GM21447 (cell line): ENCODE measurements around the gene EPO.
A peak's percentile ranks its signal among the peaks of the same experiment; 100 is the strongest.

ENCODE experiments used
- ATAC-seq: cut with Tn5 transposase; IDR thresholded peaks from one replicate; pipeline ENCODE4 v1.9.1; 2021; ENCODE audit not compliant: unreplicated experiment

The EPO gene

DNA sequence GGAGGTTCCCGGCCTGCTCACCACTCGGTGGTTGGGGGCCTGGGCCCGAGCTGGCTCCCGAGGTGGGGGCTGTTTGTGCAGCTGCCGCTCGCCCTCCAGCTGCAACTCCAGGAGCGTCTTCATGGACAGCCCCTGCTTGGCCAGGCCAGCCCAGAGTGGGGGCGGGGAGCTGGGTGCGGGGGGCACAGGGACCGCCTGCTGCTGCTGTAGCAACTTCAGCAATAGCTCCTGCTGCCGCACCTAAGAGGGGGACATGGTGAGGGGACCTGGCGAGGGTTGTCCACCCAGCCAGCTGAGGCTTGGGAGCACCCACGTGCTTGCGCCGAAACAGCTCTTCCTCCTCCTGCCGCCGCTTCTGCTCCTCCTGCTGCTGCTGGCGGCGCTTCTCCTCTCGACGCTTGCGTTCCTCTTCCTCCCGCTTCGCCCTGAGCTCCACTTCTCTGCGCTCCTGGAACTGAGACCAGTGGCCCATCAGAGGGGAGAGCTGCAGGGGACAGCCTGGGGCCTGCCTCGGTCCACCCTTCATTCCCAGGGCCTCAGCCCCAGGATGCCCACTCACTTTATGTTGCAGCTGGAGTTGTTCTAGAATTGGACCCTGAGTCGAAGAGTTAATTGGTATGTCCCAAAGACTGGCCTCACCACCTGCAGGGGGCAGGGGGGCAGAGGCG lies 37.1 kb upstream of the EPO start:
- no peak for ATAC-seq

DNA sequence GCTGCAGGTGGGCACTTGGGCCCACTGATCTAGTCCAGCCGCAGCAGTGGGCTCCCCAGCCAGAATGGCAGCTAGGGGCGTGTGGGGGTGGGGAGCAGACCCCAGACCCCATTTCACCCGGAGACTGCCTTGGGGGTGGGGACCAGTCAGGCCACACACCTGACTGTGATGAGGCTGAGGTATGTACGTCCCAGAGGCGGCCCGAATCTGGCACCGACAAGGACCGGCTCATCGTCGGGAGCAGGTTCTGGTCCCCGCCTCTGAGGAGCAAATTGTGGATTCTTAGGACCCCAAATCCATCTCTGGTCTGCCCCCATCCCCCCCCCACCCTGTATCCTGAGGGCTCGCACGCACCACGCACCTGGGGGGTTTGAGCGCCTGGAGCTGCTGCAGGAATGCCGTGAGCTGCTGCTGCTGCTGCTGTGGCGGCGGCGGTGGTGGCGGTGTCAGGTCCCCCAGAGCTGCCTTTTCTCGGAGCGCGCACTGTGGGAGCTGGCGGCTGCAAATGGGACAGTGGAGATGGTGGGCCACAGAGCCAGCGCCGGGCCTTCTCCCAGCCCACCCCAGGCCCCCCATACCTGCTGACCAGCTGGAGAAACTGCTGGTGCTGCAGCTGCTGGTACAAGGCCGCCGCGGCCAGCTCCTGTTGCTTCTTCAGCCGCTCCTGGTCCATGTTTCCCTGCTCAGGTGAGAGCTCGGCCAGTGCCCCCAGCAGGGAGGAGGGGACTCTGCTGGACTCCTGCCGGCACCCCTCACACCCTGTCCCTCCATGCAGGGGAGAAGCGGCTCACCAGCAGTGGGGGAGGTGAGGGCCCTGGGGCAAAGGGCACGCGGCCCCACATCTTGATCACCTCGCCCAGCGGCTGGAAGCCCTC lies 36.4 kb upstream of the EPO start:
- ATAC-seq = no peak

DNA sequence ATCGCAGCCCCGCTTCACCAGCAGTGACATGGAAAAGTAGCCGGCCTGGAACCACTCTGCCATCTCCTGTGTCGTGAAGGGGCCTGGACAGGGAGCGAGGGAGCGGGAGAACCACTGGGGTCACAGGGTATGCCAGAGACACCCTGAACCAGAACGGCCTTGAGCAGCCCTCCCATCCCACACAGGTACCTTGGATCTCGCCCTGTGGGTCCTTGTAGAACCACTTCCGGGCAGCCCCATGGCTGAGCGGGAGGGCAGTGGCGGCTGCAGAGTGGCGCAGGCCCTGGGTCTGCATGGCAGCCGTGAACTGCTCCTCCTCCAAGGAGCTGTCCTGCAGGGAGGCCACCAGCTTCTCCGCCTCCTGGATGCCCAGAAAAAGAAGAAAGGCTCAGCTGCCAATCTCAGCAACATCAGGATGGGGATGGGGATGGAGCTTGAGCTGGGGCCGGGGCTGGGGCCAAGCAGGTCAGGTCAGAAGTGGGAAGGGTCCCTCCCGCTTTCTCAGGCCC lies 35.7 kb upstream of the EPO start:
- ATAC-seq = no peak

DNA sequence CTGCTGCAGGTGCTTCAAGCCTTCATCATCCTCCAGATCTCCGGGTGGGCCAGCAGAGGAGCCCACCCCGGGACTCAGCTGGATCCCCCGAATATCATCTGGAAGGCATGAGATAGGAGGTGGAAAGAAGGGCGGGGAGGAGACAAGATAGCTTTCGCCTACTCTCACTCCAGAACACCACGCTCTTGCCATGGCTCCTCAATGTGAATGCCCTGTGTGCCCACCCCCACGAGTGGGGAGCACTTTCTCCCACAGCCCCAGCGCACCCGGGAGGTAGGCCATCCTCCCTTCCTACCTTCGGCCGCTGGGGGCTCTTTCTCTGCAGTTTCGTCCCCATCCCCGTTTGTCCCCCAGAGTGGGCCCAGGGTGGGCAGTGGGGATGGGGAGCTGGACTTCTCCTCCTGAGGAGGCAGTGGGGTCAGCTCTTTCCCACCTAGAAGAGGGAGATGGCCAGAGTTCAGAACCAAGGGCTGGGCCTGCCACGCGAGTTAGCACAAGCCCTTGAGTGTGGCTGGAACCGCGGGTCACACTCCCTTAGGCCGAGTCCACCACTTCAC lies 35.1 kb upstream of the EPO start:
- no peak for ATAC-seq

DNA sequence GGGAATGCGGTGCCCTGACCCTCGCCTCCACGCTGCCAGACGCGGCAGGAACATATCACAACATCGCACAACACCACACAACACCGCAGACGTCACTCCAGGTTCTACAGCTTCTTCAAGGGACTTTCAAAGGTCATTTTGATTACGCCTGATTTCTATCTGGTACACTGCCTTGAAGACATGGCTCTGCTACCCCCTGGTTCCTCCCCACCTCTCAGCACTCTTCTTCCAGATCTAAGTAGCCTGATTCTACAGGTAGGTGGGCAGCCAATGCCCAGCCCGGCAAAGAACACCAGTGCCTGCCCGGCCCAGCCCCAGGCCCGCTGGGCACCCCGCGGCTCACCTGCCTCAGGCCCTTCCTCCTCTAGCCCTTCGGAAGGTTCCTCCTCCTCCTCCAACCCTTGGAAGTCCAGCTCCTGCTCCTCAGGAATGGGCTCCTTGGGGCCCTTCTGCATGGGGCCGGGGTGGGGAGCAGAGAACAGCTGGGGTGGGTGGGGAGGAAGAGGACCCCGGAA lies 34.6 kb upstream of the EPO start:
- no peak for ATAC-seq

DNA sequence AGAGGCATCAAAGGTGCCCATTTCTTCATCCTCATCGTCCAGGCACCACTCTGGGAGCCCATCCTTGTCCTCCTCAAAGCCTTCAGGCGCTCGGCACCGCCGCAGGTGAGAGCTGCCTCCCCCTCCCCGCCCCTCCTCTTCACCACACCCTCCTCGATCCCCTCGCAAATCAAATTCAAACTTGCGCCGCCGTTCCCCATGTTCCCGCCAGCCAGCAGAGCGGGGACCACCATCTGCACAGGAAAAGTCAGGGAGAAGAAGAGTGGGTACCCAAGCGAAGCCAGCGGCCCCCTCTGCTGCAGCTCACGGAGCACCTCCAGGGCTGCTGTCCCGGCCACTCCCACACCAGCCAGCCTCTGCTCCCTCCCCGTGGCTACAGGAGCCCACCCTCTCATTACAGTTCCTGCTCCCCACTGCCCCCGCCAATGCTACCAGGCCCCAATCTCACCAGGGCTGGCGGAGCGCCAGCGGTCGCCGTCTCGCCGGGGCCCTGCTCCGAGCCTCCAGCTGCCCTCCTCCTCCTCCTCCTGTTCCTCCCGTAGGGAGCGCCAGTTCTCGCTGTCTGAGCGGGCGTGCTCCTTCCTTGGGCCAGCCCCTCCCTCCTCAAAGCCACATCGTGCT lies 34.0 kb upstream of the EPO start:
- ATAC-seq = no peak

DNA sequence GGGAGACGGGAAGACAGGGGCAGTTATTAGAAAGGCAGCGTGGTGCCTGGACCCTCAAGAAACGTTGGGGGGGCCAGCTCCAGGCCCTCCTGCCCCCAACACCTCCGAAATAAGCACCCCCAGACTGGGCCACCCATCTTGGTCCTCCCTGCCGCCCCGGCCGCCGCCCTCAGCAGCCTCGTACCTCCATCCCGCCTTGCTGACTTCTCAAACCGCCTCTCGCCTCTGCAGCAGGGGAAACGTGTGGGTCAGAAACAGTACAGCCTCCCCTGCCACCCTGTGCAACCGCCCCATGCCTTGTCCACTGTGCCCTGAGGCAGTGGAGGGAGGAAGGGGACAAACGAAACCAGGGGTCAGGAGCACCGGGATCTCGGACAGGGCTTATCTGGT lies 33.5 kb upstream of the EPO start:
- no peak for ATAC-seq

DNA sequence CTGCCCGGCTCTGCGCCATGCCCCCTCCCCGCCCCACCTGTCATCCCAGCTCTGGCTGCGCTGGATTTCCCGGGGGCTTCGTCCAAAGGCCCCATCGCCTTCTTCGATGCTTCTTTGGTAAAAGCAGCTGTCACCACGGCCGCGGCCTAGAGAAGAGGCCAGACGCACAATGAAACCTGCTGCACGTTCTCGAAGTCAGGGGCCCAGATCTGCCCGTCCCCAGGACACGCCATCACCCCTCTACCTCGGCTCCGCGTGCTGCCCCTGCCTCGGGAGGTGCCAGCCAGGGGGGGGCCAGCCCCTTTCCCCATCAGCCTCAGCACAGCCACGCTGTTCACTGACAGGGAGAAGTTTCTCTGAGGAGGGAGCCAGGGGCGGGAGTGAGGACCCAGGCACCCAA lies 33.0 kb upstream of the EPO start:
- ATAC-seq = no peak

DNA sequence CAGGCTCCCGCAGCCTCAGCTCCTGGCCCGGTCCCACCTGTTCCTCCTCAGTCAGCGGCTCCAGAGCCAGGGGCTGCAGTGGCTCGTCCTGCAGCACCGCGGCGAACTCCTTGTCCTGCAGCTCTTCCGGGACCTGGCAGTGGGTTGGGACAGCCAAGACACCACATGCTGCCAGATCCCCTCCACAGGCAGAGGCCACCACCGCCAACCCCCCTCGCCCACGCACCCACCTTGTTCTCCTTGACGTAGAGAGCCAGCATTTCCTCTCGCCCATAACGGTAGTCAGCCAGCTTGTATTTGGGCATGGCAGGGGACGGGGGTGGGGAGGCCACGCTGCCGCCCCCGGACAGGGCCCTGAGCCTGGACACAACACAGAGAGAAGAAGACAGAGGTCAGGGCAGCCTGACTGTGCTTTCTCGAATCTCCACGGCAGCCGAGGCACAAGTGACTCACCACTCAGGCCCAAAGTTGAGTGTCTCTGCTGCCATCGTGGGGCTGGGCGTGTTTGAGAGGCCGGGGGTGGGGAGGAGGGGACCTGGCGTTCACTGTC lies 32.4 kb upstream of the EPO start:
- no peak for ATAC-seq

DNA sequence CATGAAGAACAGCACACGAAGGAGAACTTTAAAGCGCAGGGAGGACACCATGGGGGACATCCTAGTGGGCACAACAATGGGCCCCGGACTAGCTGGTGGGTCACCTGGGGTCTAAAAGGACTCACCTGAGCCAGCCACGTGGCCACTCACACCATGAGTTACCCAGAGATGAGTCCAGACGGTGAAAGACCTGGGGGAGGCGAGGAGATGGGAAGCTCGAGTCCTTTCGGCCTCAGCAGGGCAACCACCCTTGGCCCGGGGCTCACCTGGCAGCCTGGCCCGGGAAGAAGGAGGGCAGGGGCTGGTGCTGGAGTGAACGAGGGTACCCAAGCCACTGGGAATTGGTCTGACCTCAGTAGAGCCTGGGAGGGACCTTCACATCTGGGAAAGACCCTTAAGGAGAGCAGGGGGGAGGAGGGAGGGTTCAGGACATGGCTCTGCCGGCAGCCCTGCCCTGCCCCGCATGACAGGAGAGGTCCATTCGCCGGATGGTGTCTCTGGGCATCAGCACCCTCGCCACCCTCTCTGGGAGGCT lies 31.9 kb upstream of the EPO start:
- ATAC-seq = no peak

DNA sequence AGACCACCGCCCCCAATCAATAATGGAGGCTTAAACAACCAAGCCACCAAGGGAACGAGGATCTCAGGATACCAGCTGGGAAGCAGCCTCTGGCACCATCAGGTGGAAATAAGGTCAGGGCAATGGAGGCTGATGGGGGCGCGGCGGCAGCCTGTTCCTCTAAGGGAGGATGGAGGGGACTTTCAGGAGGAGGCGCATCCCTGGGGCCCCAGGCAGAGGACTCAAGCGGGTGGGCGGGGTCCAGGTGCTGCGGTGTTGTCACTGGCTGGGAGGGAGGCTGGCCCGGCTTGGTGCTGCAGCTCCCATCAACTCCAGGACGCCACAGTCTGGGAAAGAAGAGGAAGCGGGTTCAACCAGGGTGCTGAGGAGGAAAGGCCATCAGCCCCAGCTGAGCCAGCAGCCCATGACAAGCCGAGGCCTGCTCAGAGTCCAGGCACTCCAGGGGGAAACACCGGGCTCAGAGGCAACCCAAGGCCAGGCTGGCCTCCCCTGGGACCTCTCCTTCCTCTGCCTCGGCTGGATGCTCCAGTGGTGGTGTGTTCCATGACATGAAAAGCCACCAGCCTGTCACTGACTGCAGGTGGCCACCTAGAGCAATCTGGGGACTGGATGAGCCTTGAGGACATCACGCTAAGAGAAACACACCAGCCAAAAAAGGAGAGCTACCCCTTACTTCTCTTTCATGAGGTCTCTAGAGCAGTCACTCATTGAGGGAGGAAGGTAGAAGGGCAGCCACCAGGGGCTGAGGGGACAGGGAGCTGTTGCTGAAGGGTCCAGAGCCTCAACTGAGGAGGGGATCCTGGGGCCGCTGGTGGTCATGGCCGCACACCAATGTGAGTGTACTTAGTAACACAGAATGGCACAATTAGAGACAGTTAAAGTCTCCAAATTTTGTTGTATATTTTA lies 30.8 kb upstream of the EPO start:
- ATAC-seq = no peak

DNA sequence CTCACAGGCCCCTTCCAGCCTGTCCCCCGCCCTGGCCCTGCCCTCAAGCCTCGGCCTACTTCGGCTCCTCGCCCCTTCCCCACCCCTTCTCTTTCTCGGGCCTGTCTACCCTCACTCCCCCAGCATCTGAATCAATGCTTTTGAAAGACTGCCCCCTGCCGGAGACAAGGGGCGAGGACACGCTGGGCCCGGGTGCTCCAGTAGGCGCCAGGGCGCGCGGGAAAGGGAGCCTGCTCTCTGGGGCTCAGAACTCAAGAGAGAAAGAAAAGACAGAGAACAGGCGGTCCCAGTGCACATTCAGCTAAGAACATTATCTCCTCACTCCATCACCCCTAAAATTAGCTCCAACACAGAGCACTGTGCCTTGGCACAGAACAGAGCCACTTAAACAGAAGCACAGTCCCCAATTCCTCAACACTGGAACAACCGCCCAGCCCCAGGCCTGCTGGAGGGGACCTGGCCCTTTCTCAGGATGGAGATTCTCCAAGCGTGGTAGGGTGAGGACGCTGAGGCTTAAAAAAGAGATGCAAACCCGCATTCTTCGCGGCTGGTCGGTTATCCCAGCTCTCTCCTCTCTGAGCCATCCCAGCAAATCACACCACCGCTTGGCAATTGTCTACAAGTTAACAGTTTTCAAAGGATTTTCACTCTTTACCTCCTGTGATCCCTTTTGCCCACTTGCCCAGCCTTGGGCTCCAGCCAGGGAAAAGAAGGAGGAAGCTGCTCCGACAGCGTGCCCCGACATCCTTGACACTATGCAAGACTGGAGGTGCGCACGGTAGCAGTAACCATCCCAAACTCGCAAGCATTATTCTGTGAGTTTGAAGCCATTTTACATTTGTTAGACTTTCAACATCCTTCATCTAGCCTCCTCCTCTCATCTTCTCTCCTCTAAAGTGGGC lies 28.3 kb upstream of the EPO start:
- no peak for ATAC-seq

DNA sequence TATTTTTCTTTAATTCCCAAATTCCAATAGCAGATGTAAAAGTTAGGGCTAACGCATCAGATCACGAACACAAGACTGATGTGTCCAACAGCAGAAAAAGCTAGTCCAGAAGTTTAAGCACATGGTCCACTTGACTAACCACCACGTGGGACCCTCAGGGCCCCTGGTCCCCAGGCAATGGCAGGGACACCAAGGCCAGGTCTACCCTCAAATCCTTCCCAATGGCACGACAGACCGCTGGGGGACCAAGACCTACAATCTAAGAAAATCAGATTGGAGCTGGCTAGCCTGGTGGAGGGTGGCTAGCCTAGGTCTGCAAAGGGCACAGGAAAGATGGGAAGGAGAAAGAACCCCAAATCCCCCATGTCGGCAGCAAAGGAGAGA lies 27.7 kb upstream of the EPO start:
- no peak for ATAC-seq

DNA sequence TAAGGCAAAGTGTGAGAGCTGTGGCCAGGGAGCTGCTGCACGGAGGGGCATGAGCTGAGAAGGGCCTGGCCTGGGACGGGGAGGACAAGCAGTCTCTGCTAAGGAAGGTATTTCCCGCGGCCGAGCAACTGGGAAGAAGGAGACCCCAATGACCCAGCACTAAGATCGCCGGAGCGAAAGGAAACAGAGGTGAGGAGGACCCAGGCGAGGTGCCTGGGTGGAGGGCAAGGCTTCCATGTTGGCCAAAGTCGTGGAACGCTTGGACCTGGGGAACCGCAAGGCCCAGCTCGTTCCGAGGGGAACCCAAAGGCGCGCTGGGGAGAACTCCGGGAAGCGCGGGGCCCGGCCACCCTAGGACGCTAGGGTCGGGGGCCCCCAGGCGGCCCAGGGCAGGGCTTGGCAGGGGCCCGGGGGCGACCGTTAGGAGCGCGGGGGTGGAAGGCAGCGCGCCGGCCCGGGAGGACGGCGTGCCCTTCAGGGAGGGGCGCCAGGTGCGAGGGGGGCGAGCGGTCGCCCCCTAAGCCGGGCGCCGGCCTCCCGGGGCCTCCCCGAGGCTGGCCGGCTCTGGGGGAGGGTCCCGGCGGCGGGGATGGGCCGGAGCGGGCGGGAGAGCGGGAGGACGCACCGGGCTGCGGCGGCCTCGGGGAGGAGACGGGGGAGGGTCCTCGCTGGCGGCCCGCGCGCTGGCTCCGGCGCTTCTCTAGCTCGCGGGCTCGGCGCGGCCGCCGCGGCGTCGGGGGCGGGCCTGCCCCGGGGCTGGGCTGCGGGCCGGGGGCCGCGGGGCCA lies 26.8 kb upstream of the EPO start:
- ATAC-seq = peak; percentile 1

DNA sequence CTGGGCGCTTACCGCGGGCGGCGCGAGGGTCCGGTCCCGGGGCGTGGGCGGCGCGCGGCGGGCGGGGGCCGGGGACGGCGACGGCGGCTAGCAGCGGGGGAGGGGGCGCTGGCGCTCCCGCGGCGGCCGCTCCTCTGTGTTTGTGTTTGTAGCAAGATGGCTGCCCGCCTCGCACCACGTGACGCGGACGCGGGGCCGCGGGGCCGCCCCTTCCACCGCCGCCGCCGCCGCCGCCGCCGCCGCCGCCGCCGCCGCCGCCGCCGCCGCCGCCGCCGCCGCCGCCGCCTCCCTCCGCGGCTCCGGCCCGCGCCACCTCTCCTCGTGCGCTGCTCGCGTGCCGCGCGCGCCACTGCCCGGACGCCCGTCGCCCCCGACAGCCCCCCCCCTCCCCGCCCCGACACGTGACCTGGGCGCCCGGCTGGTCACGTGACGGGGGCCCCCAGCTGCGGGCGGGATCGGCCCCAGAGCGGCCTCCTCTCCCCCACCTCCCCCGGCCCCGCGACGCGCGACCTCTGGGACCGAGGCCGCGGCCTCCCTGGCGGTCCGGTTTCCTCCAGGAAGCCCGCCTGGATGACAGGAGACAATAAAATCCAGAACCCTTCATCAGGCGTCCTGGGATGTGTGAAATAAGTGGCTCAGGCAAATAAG lies 26.0 kb upstream of the EPO start, which contains the start of gene GIGYF1:
GIGYF1 (minus strand) TSS at position 153 of the 648 bp plus-strand sequence. CDS start 6,012 bp downstream, outside the sequence.
- peak; percentile 42 for ATAC-seq

DNA sequence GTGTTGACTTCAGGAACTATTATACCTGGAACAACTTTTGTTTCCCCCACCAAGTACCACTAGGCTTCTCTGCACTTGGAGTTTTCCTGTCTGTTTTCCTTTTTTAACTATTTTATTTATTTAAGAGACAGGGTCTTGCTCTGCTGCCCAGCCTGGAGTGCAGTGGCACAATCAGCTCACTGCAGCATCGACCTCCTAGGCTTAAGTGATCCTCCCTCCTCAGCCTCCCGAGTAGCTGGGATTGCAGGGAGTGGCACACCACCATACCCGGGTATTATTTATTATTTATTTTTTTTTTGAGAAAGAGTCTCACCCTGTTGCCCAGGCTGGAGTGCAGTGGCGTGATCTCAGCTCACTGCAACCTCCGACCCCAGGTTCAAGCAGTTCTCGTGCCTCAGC lies 24.1 kb upstream of the EPO start:
- no peak for ATAC-seq

DNA sequence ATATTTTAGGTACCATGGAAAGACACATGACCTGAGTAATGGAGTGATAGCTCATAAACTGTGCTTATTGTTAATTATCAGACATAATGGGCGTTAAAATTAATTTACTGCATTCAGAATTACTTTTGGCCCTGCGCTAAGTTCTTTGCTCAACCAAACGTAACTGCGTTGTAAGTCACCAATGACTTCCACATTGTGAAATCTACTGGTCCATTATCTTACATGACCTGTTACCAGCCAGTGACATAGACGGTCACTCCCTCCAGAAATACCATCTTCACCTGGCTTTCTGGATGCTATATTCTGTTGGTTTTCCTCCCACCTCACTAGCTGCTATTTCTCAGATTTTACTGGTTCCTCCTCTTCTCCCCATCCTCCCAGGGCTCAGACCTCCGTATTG lies 21.2 kb upstream of the EPO start:
- no peak for ATAC-seq
